HEK293 (cell line): ENCODE measurements around the gene RAD21L1.

Source experiments
- MEIS1 ChIP-seq: sonication (generic); formaldehyde crosslinking; IDR thresholded peaks from 2 replicates; pipeline ENCODE4 v1.8.1; 2022; ENCODE audit warnings: missing genetic modification reagents, mild to moderate bottlenecking, borderline replicate concordance
- PRDM2 ChIP-seq: fragments of 450-650 bp; formaldehyde crosslinking; IDR thresholded peaks from 2 replicates; pipeline ENCODE4 v1.5.1; 2016; ENCODE audit warnings: missing biosample characterization, missing genetic modification characterization, borderline replicate concordance
- RBAK ChIP-seq: fragments of 450-650 bp; formaldehyde crosslinking; IDR thresholded peaks from 2 replicates; pipeline ENCODE4 v1.5.1; 2016; ENCODE audit warnings: missing biosample characterization, missing genetic modification characterization
- SP7 ChIP-seq: fragments of 450-650 bp; formaldehyde crosslinking; IDR thresholded peaks from 2 replicates; pipeline ENCODE4 v1.5.1; 2016; ENCODE audit warnings: missing biosample characterization, missing genetic modification characterization
- TCF7L2 ChIP-seq: IDR thresholded peaks from 2 replicates; pipeline ENCODE4 v1.6.1; 2011; ENCODE audit warnings: low read depth, mild to moderate bottlenecking, inconsistent platforms, low read length, moderate library complexity, borderline replicate concordance
- TRIM28 ChIP-seq: IDR thresholded peaks from 2 replicates; pipeline ENCODE4 v1.6.1; 2011; ENCODE audit warnings: low read length, control low read depth, borderline replicate concordance
- YY1 ChIP-seq: fragments of 450-650 bp; formaldehyde crosslinking; IDR thresholded peaks from 2 replicates; pipeline ENCODE4 v1.5.1; 2018; ENCODE audit warnings: missing biosample characterization, missing genetic modification characterization
- ZBTB1 ChIP-seq: fragments of 450-650 bp; formaldehyde crosslinking; IDR thresholded peaks from 2 replicates; pipeline ENCODE4 v1.5.1; 2016; ENCODE audit warnings: missing biosample characterization, missing genetic modification characterization
- ZBTB48 ChIP-seq: fragments of 450-650 bp; formaldehyde crosslinking; IDR thresholded peaks from 2 replicates; pipeline ENCODE4 v1.5.1; 2016; ENCODE audit warnings: missing biosample characterization, missing genetic modification characterization
- ZEB2 ChIP-seq: fragments of 450-650 bp; formaldehyde crosslinking; IDR thresholded peaks from 2 replicates; pipeline ENCODE4 v1.5.1; 2016; ENCODE audit warnings: missing biosample characterization, missing genetic modification characterization
- ZNF10 ChIP-seq: fragments of 450-650 bp; formaldehyde crosslinking; IDR thresholded peaks from 2 replicates; pipeline ENCODE4 v1.5.1; 2017; ENCODE audit warnings: missing biosample characterization, missing genetic modification characterization
- ZNF112 ChIP-seq: fragments of 450-650 bp; formaldehyde crosslinking; IDR thresholded peaks from 2 replicates; pipeline ENCODE4 v1.5.0; 2017; ENCODE audit warnings: missing biosample characterization, missing genetic modification characterization
- ZNF148 ChIP-seq: fragments of 450-650 bp; formaldehyde crosslinking; IDR thresholded peaks from 2 replicates; pipeline ENCODE4 v1.5.0; 2017; ENCODE audit warnings: missing biosample characterization, missing genetic modification characterization, borderline replicate concordance
- ZNF239 ChIP-seq: fragments of 450-650 bp; formaldehyde crosslinking; IDR thresholded peaks from 2 replicates; pipeline ENCODE4 v1.5.1; 2016; ENCODE audit warnings: missing biosample characterization, missing genetic modification characterization
- ZNF311 ChIP-seq: fragments of 450-650 bp; formaldehyde crosslinking; IDR thresholded peaks from 2 replicates; pipeline ENCODE4 v1.5.1; 2017; ENCODE audit warnings: missing biosample characterization, missing genetic modification characterization, borderline replicate concordance
- ZNF391 ChIP-seq: fragments of 450-650 bp; formaldehyde crosslinking; IDR thresholded peaks from 2 replicates; pipeline ENCODE4 v1.5.1; 2016; ENCODE audit warnings: low read depth, missing biosample characterization, missing genetic modification characterization, borderline replicate concordance
- ZNF513 ChIP-seq: fragments of 450-650 bp; IDR thresholded peaks from 2 replicates; pipeline ENCODE4 v1.5.1; 2018; ENCODE audit warnings: missing biosample characterization, missing genetic modification characterization
- ZNF521 ChIP-seq: fragments of 450-650 bp; formaldehyde crosslinking; IDR thresholded peaks from 2 replicates; pipeline ENCODE4 v1.5.1; 2017; ENCODE audit warnings: missing biosample characterization, mild to moderate bottlenecking, missing genetic modification characterization
- ZNF677 ChIP-seq: fragments of 450-650 bp; IDR thresholded peaks from 2 replicates; pipeline ENCODE4 v1.5.0; 2018; ENCODE audit warnings: missing biosample characterization, mild to moderate bottlenecking, missing genetic modification characterization, moderate library complexity
- ZNF704 ChIP-seq: fragments of 450-650 bp; formaldehyde crosslinking; IDR thresholded peaks from 2 replicates; pipeline ENCODE4 v1.5.1; 2016; ENCODE audit warnings: missing biosample characterization, missing genetic modification characterization
- TF ChIP-seq, protein P1 (sequence below): fragments of 450-650 bp; formaldehyde crosslinking; IDR thresholded peaks from 2 replicates; pipeline ENCODE4 v1.5.1; 2016; ENCODE audit warnings: missing biosample characterization, missing genetic modification characterization
- TF ChIP-seq, protein P2 (sequence below): fragments of 450-650 bp; formaldehyde crosslinking; IDR thresholded peaks from 2 replicates; pipeline ENCODE4 v1.5.1; 2016; ENCODE audit warnings: missing biosample characterization, missing genetic modification characterization

The RAD21L1 gene

GRCh38 chr20:1266167-1266973 lies 40.5 kb downstream of the RAD21L1 start, which contains the start of gene SNPH (continued):
- TF ChIP-seq ZNF148 (no peak), ZNF513 (no peak), ZNF311 (no peak), ZNF521 (no peak), YY1 (tag by site-specific recombination) (no peak), ZNF704 (no peak), ZNF239 (tag by site-specific recombination) (no peak), ZBTB1 (no peak), ZNF112 (tag by site-specific recombination) (no peak), TCF7L2 (no peak), ZNF391 (tag by site-specific recombination) (no peak), ZBTB48 (tag by site-specific recombination) (peak; percentile 51; the same call in 1 of the 2 replicates), ZEB2 (tag by site-specific recombination) (peak; percentile 41), PRDM2 (tag by site-specific recombination) (no peak), RBAK (tag by site-specific recombination) (no peak), TRIM28 (no peak), ZNF10 (tag by site-specific recombination) (no peak), SP7 (tag by site-specific recombination) (peak; percentile 64; the same call in 1 of the 2 replicates), MEIS1 (CRISPR knock-in tag) (no peak), ZNF677 (tag by site-specific recombination) (no peak)
- TF ChIP-seq, protein P1, sequence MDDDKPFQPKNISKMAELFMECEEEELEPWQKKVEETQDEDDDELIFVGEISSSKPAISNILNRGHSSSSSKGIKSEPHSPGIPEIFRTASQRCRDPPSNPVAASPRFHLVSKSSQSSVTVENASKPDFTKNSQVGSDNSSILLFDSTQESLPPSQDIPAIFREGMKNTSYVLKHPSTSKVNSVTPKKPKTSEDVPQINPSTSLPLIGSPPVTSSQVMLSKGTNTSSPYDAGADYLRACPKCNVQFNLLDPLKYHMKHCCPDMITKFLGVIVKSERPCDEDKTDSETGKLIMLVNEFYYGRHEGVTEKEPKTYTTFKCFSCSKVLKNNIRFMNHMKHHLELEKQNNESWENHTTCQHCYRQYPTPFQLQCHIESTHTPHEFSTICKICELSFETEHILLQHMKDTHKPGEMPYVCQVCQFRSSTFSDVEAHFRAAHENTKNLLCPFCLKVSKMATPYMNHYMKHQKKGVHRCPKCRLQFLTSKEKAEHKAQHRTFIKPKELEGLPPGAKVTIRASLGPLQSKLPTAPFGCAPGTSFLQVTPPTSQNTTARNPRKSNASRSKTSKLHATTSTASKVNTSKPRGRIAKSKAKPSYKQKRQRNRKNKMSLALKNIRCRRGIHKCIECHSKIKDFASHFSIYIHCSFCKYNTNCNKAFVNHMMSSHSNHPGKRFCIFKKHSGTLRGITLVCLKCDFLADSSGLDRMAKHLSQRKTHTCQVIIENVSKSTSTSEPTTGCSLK (tag by site-specific recombination): no peak
- TF ChIP-seq, protein P2, sequence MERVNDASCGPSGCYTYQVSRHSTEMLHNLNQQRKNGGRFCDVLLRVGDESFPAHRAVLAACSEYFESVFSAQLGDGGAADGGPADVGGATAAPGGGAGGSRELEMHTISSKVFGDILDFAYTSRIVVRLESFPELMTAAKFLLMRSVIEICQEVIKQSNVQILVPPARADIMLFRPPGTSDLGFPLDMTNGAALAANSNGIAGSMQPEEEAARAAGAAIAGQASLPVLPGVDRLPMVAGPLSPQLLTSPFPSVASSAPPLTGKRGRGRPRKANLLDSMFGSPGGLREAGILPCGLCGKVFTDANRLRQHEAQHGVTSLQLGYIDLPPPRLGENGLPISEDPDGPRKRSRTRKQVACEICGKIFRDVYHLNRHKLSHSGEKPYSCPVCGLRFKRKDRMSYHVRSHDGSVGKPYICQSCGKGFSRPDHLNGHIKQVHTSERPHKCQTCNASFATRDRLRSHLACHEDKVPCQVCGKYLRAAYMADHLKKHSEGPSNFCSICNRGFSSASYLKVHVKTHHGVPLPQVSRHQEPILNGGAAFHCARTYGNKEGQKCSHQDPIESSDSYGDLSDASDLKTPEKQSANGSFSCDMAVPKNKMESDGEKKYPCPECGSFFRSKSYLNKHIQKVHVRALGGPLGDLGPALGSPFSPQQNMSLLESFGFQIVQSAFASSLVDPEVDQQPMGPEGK (tag by site-specific recombination): peak; percentile 50; the same call in 1 of the 2 replicates
